KG1 (cell line): ENCODE measurements around the gene DNASE2B.

ENCODE experiments used
- DNase-seq: peaks from one replicate; lab custom pipeline; 2025; lab: John Stamatoyannopoulos, UW

DNASE2B gene

DNA sequence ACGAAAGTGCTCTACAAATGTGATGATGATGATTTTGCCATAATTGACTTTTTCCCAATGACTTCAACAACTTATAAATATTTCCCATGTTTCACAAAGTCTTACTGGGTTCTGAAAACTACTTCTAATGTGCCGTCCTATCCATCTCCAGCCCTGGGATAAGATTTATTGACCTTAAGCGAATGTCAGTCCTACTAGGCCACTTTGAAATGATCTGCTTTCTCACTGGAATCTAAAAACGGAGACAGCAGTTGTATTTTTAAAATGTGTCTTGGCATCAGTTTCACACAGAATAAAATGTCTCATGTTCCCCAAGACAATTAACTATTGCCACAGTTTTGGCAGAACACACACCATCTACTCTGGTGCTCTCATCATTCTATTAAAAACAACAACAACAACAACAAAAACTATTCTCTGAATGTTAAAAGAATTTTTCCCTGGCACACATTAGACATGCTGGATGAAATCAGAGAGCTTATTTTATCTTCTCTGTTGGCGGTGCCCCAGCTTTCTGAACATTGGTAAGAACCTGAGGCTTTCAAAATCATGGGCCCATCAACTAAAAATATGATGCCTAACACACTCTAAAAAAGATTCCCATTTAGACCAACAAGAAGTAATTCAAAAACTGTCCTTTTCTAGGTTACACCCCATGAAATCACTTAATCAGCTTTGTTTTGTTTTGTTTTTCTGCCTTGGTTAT, 23.1 kb upstream of the DNASE2B start:
- DNase-seq = no peak

- no peak for DNase-seq
These were observed 22.0 kb upstream of the DNASE2B start for GRCh38 chr1:84376000-84376910.

DNA sequence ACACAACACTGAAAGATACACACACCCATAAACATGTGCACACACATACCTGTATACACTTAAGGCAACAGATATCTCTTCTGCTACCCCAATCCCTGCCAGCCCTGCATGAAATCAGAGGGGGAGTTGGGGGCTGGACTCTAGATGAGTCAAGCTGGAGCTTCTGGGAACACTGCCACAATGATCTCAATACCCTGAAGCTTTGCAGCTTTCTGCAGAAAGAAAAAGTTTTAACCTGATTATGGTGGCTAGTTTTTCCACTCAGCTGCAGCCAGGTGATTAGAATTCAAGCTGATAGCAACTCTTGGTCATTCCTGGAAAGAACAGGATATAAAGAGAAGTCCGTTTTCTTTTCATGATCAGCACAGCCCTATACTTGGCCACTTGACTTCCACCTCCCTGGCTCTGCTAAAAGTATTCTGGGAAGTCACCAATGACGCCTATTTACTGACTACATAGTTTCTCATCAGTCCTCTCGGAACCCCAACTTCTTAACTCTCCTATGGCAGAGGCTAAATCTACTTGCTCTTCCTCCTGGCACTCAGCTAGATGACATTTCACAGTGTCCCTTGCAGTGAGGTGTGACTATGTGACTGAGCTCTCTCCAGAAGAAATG, 20.7 kb upstream of the DNASE2B start:
- DNase-seq = no peak

GRCh38 chr1:84379138-84379916, 19.0 kb upstream of the DNASE2B start:
- DNase-seq = no peak

GRCh38 chr1:84379917-84380180, 18.4 kb upstream of the DNASE2B start:
- no peak for DNase-seq

DNA sequence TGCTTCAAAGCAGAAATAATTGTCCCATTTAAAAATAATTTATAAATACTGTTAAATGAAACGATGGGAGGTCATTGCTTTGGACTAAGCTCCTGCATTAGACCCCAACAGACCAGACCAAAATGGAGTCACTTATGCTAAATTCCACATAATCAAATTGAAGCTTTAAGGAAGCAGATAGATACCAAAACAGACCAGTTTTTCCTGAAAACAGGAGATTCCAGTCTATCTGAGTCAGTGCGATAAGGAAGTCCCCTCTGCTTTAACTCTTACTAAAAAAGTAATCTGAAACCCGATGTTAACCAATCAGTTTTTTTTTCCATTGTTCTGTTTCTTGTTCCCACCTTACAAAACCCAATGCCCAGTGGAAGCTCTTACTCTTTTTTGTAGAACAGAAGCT, 16.2 kb upstream of the DNASE2B start:
- DNase-seq = no peak

DNA sequence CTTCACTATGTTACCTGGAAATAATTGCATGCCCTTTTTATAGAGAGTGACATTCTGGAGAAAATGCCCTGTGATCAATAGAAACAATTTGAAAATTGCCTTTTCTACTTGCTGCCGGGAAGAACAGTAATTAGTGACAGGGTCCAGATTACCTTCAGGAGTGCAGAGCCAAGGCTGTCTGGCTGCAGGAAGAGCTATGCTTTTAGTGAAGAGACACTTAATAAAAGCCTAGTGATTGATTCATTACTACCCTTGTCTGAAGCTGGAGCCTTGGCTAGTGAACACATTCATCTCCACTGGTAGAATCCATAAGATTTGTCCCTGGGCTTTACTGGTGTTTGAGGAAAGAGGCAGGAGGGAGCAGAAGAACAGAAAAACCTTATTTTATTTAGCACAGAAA, 12.9 kb upstream of the DNASE2B start:
- no peak for DNase-seq

- no peak for DNase-seq
These were observed 11.4 kb upstream of the DNASE2B start for GRCh38 chr1:84386716-84387479.

DNA sequence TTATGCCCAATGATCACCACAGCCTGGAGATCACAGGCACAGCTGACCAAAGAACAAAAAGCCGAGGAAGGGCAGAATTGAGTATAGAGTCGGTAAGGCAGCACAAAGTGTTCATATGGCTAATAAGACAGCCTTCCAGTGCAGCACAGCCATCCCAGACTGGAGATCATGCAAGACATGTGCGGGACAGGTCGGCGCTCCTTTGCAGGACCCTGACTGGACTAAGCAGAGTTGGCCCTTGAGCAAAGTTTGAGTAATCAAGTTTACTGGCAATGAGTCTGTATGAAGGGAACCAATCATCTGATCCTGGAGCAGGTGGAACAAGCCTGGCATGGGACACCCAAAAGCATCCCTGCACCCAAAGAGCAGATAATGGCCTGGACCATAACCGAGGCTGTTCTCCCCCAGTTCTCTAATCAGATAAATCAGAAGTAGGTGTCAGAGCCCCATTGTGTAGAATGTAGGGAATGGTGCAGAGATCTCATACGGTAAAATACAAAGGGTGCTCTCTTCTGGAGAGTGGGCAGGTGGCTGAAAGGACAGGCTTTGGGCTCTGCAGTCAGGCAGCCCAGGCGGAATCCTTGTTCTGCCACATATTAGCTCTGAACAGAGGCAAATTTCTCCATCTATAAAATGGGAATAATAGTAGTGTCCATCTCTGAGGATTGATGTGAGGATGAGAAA, 10.7 kb upstream of the DNASE2B start:
- no peak for DNase-seq

- DNase-seq = no peak
These were observed 8.1 kb upstream of the DNASE2B start for GRCh38 chr1:84390226-84390625.

- no peak for DNase-seq
These were observed 2.9 kb downstream of the DNASE2B start for GRCh38 chr1:84401156-84401555.

- DNase-seq = no peak
These were observed 3.8 kb downstream of the DNASE2B start for GRCh38 chr1:84402060-84402459.

GRCh38 chr1:84402501-84402900, 4.2 kb downstream of the DNASE2B start:
- no peak for DNase-seq

GRCh38 chr1:84403347-84403746, 5.1 kb downstream of the DNASE2B start:
- no peak for DNase-seq

DNA sequence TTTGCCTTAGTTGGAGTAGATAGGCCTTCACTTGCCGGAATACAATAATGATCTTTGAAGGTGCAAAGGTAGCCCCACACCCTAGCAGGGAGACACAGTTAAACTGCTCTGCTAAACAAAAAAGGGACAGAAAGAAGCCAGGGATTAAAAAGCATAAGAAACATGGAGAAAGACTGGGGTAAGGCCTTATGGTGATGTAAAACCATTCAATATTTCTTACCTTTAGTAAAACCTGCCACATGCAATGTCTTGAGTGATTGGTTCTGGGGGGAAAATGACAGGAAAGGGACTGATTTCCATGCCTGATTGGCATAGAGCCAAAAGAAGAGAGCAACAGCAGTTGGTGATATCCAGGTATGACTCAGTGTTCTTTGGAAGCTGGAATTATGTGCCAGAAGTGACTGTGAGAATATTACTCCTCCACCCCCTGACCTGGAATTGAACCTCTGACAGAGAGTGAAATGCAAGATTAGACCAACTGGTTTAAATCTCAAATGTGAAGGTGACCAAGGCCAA, 8.1 kb downstream of the DNASE2B start:
- DNase-seq = no peak

DNA sequence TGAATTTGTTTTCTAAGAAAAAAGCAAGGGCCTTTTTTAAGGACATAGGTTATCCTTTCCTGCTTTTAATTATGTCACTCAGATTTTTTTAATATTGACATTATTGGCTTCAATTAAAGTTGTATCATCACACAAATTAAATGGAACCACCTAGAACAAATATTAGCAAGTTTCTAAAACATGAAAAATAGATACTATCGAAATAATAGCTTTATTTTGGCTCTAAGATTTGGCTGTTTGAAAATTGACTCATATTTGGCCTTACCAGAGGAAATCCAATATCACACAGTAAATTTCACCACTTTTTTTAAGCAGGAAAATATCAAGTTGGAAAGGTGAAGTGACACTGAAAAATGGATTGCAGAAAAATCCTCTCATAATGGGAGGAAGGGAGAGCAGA, 9.2 kb downstream of the DNASE2B start:
- no peak for DNase-seq

DNA sequence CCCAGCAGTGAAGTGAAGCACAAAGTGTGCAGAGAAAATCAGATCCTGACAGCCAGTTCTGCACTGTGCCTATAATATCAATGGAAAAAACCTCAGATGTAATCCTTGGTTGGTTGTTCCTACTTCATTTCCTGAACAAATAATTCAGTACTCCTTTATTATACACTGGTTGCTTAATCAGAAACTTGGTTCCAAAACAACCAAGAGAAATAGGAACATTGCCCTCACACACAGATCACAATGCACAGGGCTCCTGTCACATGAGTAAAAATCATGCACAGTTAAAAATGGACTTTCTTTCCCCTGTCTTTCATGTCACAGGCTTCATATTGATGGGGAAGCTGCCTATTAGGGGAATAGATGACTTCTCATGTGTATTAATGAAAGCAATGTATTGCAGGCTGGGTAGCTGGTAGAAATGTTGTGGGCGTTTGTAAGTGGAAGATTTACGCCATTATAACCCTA, 9.7 kb downstream of the DNASE2B start:
- no peak for DNase-seq

DNA sequence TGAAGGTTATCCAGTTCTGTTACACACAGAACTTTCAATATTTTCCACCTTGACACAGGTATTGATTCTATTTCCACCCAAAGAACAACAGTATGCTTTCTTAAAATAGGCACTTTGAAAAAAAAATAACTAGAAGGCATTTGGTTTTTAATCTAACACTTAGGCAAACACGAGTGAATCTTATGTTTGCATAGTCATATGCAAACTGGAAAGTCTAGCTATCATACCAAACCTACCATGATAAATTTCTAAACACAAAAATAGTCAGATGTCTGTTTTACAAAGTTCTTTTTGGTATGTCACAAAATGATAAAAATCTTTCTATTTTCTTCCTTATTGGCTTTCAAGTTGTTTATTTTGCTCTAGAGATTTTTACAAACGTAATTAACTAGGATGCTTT, 11.6 kb downstream of the DNASE2B start:
- no peak for DNase-seq

GRCh38 chr1:84410328-84411095, 12.2 kb downstream of the DNASE2B start:
- no peak for DNase-seq
